ENCODE data around the gene YBX2.

GRCh38 chr17:7327501-7327900 lies 33.1 kb upstream of the YBX2 start:
- TF ChIP-seq POLR2AphosphoS5 (IDR thresholded peaks at IDR 0.05) (no peak), POLR2A (IDR thresholded peaks at IDR 0.05) (no peak)
- TF ChIP-seq, protein P1, sequence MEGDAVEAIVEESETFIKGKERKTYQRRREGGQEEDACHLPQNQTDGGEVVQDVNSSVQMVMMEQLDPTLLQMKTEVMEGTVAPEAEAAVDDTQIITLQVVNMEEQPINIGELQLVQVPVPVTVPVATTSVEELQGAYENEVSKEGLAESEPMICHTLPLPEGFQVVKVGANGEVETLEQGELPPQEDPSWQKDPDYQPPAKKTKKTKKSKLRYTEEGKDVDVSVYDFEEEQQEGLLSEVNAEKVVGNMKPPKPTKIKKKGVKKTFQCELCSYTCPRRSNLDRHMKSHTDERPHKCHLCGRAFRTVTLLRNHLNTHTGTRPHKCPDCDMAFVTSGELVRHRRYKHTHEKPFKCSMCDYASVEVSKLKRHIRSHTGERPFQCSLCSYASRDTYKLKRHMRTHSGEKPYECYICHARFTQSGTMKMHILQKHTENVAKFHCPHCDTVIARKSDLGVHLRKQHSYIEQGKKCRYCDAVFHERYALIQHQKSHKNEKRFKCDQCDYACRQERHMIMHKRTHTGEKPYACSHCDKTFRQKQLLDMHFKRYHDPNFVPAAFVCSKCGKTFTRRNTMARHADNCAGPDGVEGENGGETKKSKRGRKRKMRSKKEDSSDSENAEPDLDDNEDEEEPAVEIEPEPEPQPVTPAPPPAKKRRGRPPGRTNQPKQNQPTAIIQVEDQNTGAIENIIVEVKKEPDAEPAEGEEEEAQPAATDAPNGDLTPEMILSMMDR (IDR thresholded peaks at IDR 0.05), result no peak
